WTC11 (cell line): ENCODE measurements around the gene ZNF689. TPM values are rescaled to one million over a fixed set of nuclear protein-coding genes. Genes with fewer than 3 reads are reported as not detected.

ENCODE experiments used
- ATAC-seq: fragments of 200-7000 bp; cut with Tn5 transposase; 2 replicates; pipeline ENCODE4 v1.10.0; 2021; ENCODE audit warnings: mild to moderate bottlenecking, moderate library complexity
- CTCF ChIA-PET: fragments of 300-600 bp; sonication (Branson Sonifier 250); formaldehyde crosslinking; loops from one replicate; lab custom pipeline; 2021; ENCODE audit warnings: antibody characterized with exemption; lab: Charles Lee
- POLR2A ChIA-PET: fragments of 350-600 bp; sonication (Branson Sonifier 250); formaldehyde crosslinking; loops from one replicate; lab custom pipeline; 2021; ENCODE audit warnings: antibody characterized with exemption; lab: Charles Lee
- DNase-seq: peaks from one replicate; pipeline ENCODE4 v3.0.0; 2021; ENCODE audit warnings: low spot score
- H3K27ac Mint-ChIP-seq: 2 replicates; pipeline ENCODE4 v1.8.0; 2021; ENCODE audit warnings: mixed read lengths
- H3K27me3 Mint-ChIP-seq: 2 replicates; pipeline ENCODE4 v1.8.0; 2021; ENCODE audit warnings: low read depth, mild to moderate bottlenecking, moderate library complexity, mixed read lengths
- H3K36me3 Mint-ChIP-seq: 2 replicates; pipeline ENCODE4 v1.8.0; 2021; ENCODE audit warnings: mixed read lengths
- H3K4me1 Mint-ChIP-seq: 2 replicates; pipeline ENCODE4 v1.8.0; 2022; ENCODE audit warnings: mixed read lengths
- H3K4me3 Mint-ChIP-seq: 2 replicates; pipeline ENCODE4 v1.8.0; 2021; ENCODE audit warnings: mild to moderate bottlenecking, moderate library complexity, mixed read lengths
- H3K9me3 Mint-ChIP-seq: 2 replicates; pipeline ENCODE4 v1.8.0; 2021; ENCODE audit warnings: mixed read lengths
- ATF3 ChIP-seq: sonication (generic); formaldehyde crosslinking; conservative IDR thresholded peaks from 2 replicates; pipeline ENCODE4 v1.8.1; 2022; ENCODE audit warnings: mild to moderate bottlenecking, missing genetic modification reagents
- ATF6 ChIP-seq: sonication (generic); formaldehyde crosslinking; IDR thresholded peaks from 2 replicates; pipeline ENCODE4 v1.8.1; 2023; ENCODE audit warnings: mild to moderate bottlenecking, missing genetic modification reagents
- CREM ChIP-seq: sonication (generic); formaldehyde crosslinking; IDR thresholded peaks from 2 replicates; pipeline ENCODE4 v1.8.1; 2022; ENCODE audit warnings: mild to moderate bottlenecking, missing genetic modification reagents, moderate library complexity
- CTCF ChIP-seq: fragments of 200-600 bp; IDR thresholded peaks from 2 replicates; pipeline ENCODE4 v1.8.0; 2022; ENCODE audit warnings: antibody characterized with exemption
- E2F4 ChIP-seq: sonication (generic); formaldehyde crosslinking; IDR thresholded peaks from 2 replicates; pipeline ENCODE4 v1.8.1; 2022; ENCODE audit warnings: low read depth, mild to moderate bottlenecking, moderate library complexity, missing genetic modification reagents, borderline replicate concordance
- ELF4 ChIP-seq: sonication (generic); formaldehyde crosslinking; IDR thresholded peaks from 2 replicates; pipeline ENCODE4 v1.8.1; 2022; ENCODE audit warnings: low read depth, mild to moderate bottlenecking, moderate library complexity, missing genetic modification reagents
- FOXJ3 ChIP-seq: sonication (generic); formaldehyde crosslinking; IDR thresholded peaks from 2 replicates; pipeline ENCODE4 v1.9.0; 2021; ENCODE audit warnings: missing genetic modification reagents, mild to moderate bottlenecking, borderline replicate concordance
- FOXP1 ChIP-seq: sonication (generic); formaldehyde crosslinking; IDR thresholded peaks from 2 replicates; pipeline ENCODE4 v1.8.0; 2022; ENCODE audit warnings: missing genetic modification reagents, mild to moderate bottlenecking, moderate library complexity, borderline replicate concordance
- GABPB1 ChIP-seq: sonication (generic); formaldehyde crosslinking; IDR thresholded peaks from 2 replicates; pipeline ENCODE4 v1.8.1; 2023; ENCODE audit warnings: mild to moderate bottlenecking, missing genetic modification reagents
- GRHL2 ChIP-seq: fragments of 250-450 bp; sonication (Bioruptor Pico); IDR thresholded peaks from 2 replicates; pipeline ENCODE4 v1.8.0; 2022; ENCODE audit warnings: mild to moderate bottlenecking, moderate library complexity; ENCODE audit not compliant: insufficient replicate concordance, severe bottlenecking
- HMGA2 ChIP-seq: fragments of 250-450 bp; sonication (Bioruptor Pico); IDR thresholded peaks from 2 replicates; pipeline ENCODE4 v1.4.0; 2021; ENCODE audit warnings: mild to moderate bottlenecking, moderate library complexity
- HMGXB4 ChIP-seq: sonication (generic); formaldehyde crosslinking; IDR thresholded peaks from 2 replicates; pipeline ENCODE4 v1.8.1; 2023; ENCODE audit warnings: mild to moderate bottlenecking, moderate library complexity, missing genetic modification reagents
- JAZF1 ChIP-seq: fragments of 250-450 bp; sonication (Bioruptor Pico); IDR thresholded peaks from 2 replicates; pipeline ENCODE4 v1.9.0; 2021; ENCODE audit warnings: moderate library complexity, mild to moderate bottlenecking, inconsistent platforms
- MAX ChIP-seq: sonication (generic); formaldehyde crosslinking; IDR thresholded peaks from 2 replicates; pipeline ENCODE4 v1.8.0; 2022; ENCODE audit warnings: mild to moderate bottlenecking, missing genetic modification reagents
- MLX ChIP-seq: sonication (generic); formaldehyde crosslinking; IDR thresholded peaks from 2 replicates; pipeline ENCODE4 v1.8.1; 2023; ENCODE audit warnings: mild to moderate bottlenecking, missing genetic modification reagents, moderate library complexity
- NFATC4 ChIP-seq: fragments of 250-450 bp; sonication (Bioruptor Pico); IDR thresholded peaks from 2 replicates; pipeline ENCODE4 v1.9.0; 2021; ENCODE audit warnings: mild to moderate bottlenecking
- NFYB ChIP-seq: sonication (generic); formaldehyde crosslinking; conservative IDR thresholded peaks from 2 replicates; pipeline ENCODE4 v1.8.0; 2022; ENCODE audit warnings: low read depth, missing genetic modification reagents
- RORB ChIP-seq: fragments of 250-450 bp; sonication (Bioruptor Pico); IDR thresholded peaks from 2 replicates; pipeline ENCODE4 v1.9.0; 2021; ENCODE audit warnings: mild to moderate bottlenecking
- SMAD4 ChIP-seq: sonication (generic); formaldehyde crosslinking; IDR thresholded peaks from 2 replicates; pipeline ENCODE4 v1.8.0; 2022; ENCODE audit warnings: mild to moderate bottlenecking, missing genetic modification reagents
- SP1 ChIP-seq: sonication (generic); formaldehyde crosslinking; conservative IDR thresholded peaks from 2 replicates; pipeline ENCODE4 v1.8.1; 2022; ENCODE audit warnings: missing genetic modification reagents
- TCF7 ChIP-seq: sonication (generic); formaldehyde crosslinking; IDR thresholded peaks from 2 replicates; pipeline ENCODE4 v1.8.0; 2022; ENCODE audit warnings: mild to moderate bottlenecking, low read depth, missing genetic modification reagents, moderate library complexity
- TEAD1 ChIP-seq: sonication (generic); formaldehyde crosslinking; IDR thresholded peaks from 2 replicates; pipeline ENCODE4 v1.8.0; 2022; ENCODE audit warnings: mild to moderate bottlenecking, missing genetic modification reagents
- ZNF232 ChIP-seq: sonication (generic); formaldehyde crosslinking; IDR thresholded peaks from 2 replicates; pipeline ENCODE4 v1.8.0; 2022; ENCODE audit warnings: mild to moderate bottlenecking, missing genetic modification reagents
- ZNF423 ChIP-seq: fragments of 250-450 bp; sonication (Bioruptor Pico); IDR thresholded peaks from 2 replicates; pipeline ENCODE4 v2.1.2; 2022; ENCODE audit warnings: mild to moderate bottlenecking, moderate library complexity
- total RNA-seq: library from RNA; stranded (reverse); gene quantifications from 3 replicates; pipeline ENCODE4 v1.2.3, GENCODE V29; 2021

ZNF689 gene
- total RNA-seq, 1 experiment from 2014 or later: 13.2 TPM

- Mint-ChIP-seq H3K27ac (no peak overlapping the region), H3K27me3 (peaks cover 17% of the 10 kb centered on the region), H3K4me3 (no peak overlapping the region), H3K9me3 (no peaks in the 10 kb centered on the region), H3K4me1 (peaks cover 1% of the 10 kb centered on the region; the same call in 1 of the 2 replicates), H3K36me3 (no peaks in the 10 kb centered on the region)
- ChIA-PET CTCF (interaction anchor here (0.5 to 2.9 kb wide), 81 partner anchors 9 to 584 kb away, joined by 3 to 79 read pairs (median 5); partner anchors contain the start of genes CD2BP2, CORO1A, DCTPP1 and ITGAL), POLR2A (interaction anchor here (0.7 to 1.2 kb wide), 6 partner anchors 30 to 523 kb away, joined by 3 to 4 read pairs (median 3); partner anchors contain the start of genes DCTPP1, ZNF764 and ZNF785)
- ATAC-seq (peak; percentile 90), DNase-seq (peak; percentile 98)
- TF ChIP-seq GRHL2 (CRISPR knock-in tag): no peak
- TF ChIP-seq SP1 (CRISPR knock-in tag): 0 out of 2 replicates have a peak, but pooled peaks have one; percentile 38
- no peak for TF ChIP-seq ZNF423 (CRISPR knock-in tag)
- TF ChIP-seq FOXJ3 (CRISPR knock-in tag): no peak
- TF ChIP-seq JAZF1: no peak
- peak; percentile 99 for TF ChIP-seq CTCF
- no peak for TF ChIP-seq NFYB (CRISPR knock-in tag)
- no peak for TF ChIP-seq NFATC4
- TF ChIP-seq MAX: peak; percentile 46; the same call in 1 of the 2 replicates
- TF ChIP-seq TEAD1 (CRISPR knock-in tag): 0 out of 2 replicates have a peak, but pooled peaks have one; percentile 14
- TF ChIP-seq RORB: no peak
- TF ChIP-seq E2F4 (CRISPR knock-in tag): no peak
- TF ChIP-seq HMGXB4: peak; percentile 82; the same call in 1 of the 2 replicates
- no peak for TF ChIP-seq MLX (CRISPR knock-in tag)
- no peak for TF ChIP-seq ATF3 (CRISPR knock-in tag)
Measured at GRCh38 chr16:30615358-30616091, 5.3 kb upstream of the ZNF689 start.

GRCh38 chr16:30609002-30609925 is 925 bp downstream of the ZNF689 start:
- Mint-ChIP-seq H3K4me3 (peak overlapping the region; percentile 84), H3K27ac (peak overlapping the region; percentile 41; the same call in 1 of the 2 replicates), H3K36me3 (peaks cover 24% of the 10 kb centered on the region), H3K27me3 (no peaks in the 10 kb centered on the region; the same call in 1 of the 2 replicates), H3K9me3 (no peaks in the 10 kb centered on the region), H3K4me1 (peaks cover 3% of the 10 kb centered on the region; the same call in 1 of the 2 replicates)
- ChIA-PET CTCF (interaction anchor here (0.5 to 3.8 kb wide), 11 partner anchors 11 to 200 kb away, joined by 3 to 18 read pairs (median 6); partner anchors contain the start of gene DCTPP1), POLR2A (interaction anchor here (0.6 to 2.3 kb wide), 9 partner anchors 7 to 231 kb away, joined by 3 to 14 read pairs (median 5); partner anchors contain the start of genes DCTPP1, ZNF688 and ZNF785)
- peak; percentile 32 for ATAC-seq
- peak; percentile 46 for DNase-seq
- TF ChIP-seq ATF6 (CRISPR knock-in tag) (no peak), ZNF232 (CRISPR knock-in tag) (0 out of 2 replicates have a peak, but pooled peaks have one; percentile 61), TCF7 (CRISPR knock-in tag) (no peak), FOXP1 (CRISPR knock-in tag) (no peak), ELF4 (CRISPR knock-in tag) (no peak), SMAD4 (CRISPR knock-in tag) (0 out of 2 replicates have a peak, but pooled peaks have one; percentile 37), GABPB1 (CRISPR knock-in tag) (0 out of 2 replicates have a peak, but pooled peaks have one; percentile 12), HMGA2 (CRISPR knock-in tag) (no peak), CREM (CRISPR knock-in tag) (0 out of 2 replicates have a peak, but pooled peaks have one; percentile 3)
